Endothelial cell (in vitro differentiated cells): ENCODE measurements around the gene DOC2B. TPM values are rescaled to one million over a fixed set of nuclear protein-coding genes. Genes with fewer than 3 reads are reported as not detected.
A peak's percentile ranks its signal among the peaks of the same experiment; 100 is the strongest.
"Not testable (repeated sequence)": the region's sequence is repeated elsewhere in the genome, so short reads cannot be mapped to it uniquely, and the experiment has no call there.

Source experiments
- DNase-seq: peaks from one replicate; pipeline ENCODE4 v3.0.0; 2021; ENCODE audit warnings: low spot score
- H3K27ac Mint-ChIP-seq: one replicate; pipeline ENCODE4 v1.8.0; 2021; ENCODE audit warnings: mixed read lengths, inconsistent platforms; ENCODE audit not compliant: unreplicated experiment
- H3K27me3 Mint-ChIP-seq: one replicate; pipeline ENCODE4 v1.8.0; 2021; ENCODE audit warnings: mild to moderate bottlenecking, moderate library complexity, mixed read lengths, inconsistent platforms; ENCODE audit not compliant: unreplicated experiment
- H3K36me3 Mint-ChIP-seq: one replicate; pipeline ENCODE4 v1.8.0; 2021; ENCODE audit warnings: mild to moderate bottlenecking, low read depth, mixed read lengths, inconsistent platforms; ENCODE audit not compliant: unreplicated experiment
- H3K4me1 Mint-ChIP-seq: one replicate; pipeline ENCODE4 v1.8.0; 2021; ENCODE audit warnings: mild to moderate bottlenecking, mixed read lengths, inconsistent platforms; ENCODE audit not compliant: unreplicated experiment
- H3K4me3 Mint-ChIP-seq: one replicate; pipeline ENCODE4 v1.8.0; 2021; ENCODE audit warnings: mild to moderate bottlenecking, mixed read lengths, inconsistent platforms; ENCODE audit not compliant: unreplicated experiment
- H3K9me3 Mint-ChIP-seq: one replicate; pipeline ENCODE4 v1.8.0; 2021; ENCODE audit warnings: mixed read lengths, inconsistent platforms; ENCODE audit not compliant: unreplicated experiment
- CTCF ChIP-seq: fragments of 200-600 bp; sonication (generic); IDR thresholded peaks from one replicate; pipeline ENCODE4 v1.5.0; 2021; ENCODE audit warnings: antibody characterized with exemption; ENCODE audit not compliant: unreplicated experiment
- total RNA-seq: library from RNA; stranded (reverse); fragmentation: NEBNext Ultra II Directional; extraction: Animal tissue kit (Norgen Biotek cat#: 25700); gene quantifications from one replicate; pipeline ENCODE4 v1.2.1, GENCODE V29; 2021; ENCODE audit not compliant: unreplicated experiment

Gene DOC2B
- total RNA-seq, 1 donor from 2014 or later: 0.33 TPM

DNA sequence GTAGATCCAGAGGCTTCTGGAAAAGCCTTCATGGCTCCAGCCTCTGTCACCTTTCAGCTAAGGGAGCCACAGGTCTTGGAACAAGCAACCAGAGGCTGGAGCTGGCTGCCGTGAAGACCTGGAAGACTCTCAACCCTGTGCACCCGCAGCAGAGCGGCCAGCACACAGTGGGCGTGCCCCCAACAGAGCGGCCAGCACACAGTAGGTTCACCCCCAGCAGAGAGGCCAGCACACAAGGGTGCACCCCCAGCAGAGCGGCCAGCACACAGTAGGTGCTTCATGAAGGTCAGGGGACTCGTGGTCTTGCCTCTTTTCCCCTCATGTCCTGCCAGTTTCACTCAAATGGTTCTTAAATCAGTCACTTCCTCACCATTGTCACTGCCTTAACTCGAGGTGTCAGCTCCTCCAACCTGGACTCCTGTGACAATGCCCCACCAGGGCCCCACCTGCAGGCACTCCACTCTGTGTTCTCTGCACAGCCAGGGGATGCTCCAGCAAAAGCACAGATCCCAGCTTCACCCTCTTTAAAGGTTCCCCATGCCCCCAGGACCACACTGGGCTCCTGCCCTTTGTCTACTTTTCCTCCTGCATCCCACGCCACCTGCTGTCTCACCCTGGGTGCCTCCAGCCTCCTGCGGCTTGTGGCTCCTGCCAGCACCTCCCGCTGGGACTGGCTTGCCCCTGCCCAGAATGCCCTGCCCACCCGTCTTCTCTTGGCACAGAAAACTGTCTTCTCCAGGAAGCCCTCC lies 42.4 kb upstream of the DOC2B start:
- no peak for DNase-seq
- H3K27ac Mint-ChIP-seq: no peak overlapping the region
- peaks cover 3% of the 10 kb centered on the region for H3K4me1 Mint-ChIP-seq
- peaks cover 3% of the 10 kb centered on the region for H3K27me3 Mint-ChIP-seq
- no peaks in the 10 kb centered on the region for H3K9me3 Mint-ChIP-seq
- peak overlapping the region; percentile 51 for H3K4me3 Mint-ChIP-seq
- no peak for TF ChIP-seq CTCF
- no peaks in the 10 kb centered on the region for H3K36me3 Mint-ChIP-seq

- peaks cover 3% of the 10 kb centered on the region for H3K4me1 Mint-ChIP-seq
- no peak for TF ChIP-seq CTCF
- H3K27me3 Mint-ChIP-seq: peaks cover 3% of the 10 kb centered on the region
- no peak for DNase-seq
- no peaks in the 10 kb centered on the region for H3K36me3 Mint-ChIP-seq
- H3K4me3 Mint-ChIP-seq: no peak overlapping the region
- H3K9me3 Mint-ChIP-seq: no peaks in the 10 kb centered on the region
- no peak overlapping the region for H3K27ac Mint-ChIP-seq
Observed at GRCh38 chr17:222172-222571, 40.7 kb upstream of the DOC2B start.

DNA sequence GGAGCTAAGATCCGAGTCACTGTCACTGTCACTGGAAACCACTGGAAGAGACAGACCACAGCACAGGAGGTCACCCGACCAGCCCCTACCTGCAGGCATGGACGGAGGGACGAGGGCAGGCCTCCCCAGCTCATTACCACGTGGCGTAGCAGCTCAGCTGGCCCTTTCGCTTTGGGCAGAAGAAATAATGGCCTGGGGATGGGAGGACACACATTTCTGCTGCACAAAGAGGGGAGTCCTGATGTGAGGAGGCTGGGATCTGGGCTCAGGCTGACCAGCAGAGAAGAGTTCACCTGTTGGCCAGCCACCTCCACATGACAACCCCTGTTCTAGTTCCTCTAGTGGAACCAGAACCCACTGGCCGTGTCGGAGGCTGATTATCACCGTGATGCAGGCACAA lies 38.2 kb upstream of the DOC2B start:
- no peaks in the 10 kb centered on the region for H3K9me3 Mint-ChIP-seq
- H3K27me3 Mint-ChIP-seq: peaks cover 2% of the 10 kb centered on the region
- H3K4me3 Mint-ChIP-seq: no peak overlapping the region
- DNase-seq: no peak
- H3K27ac Mint-ChIP-seq: no peak overlapping the region
- TF ChIP-seq CTCF: no peak
- H3K36me3 Mint-ChIP-seq: no peaks in the 10 kb centered on the region
- H3K4me1 Mint-ChIP-seq: peaks cover 8% of the 10 kb centered on the region

DNA sequence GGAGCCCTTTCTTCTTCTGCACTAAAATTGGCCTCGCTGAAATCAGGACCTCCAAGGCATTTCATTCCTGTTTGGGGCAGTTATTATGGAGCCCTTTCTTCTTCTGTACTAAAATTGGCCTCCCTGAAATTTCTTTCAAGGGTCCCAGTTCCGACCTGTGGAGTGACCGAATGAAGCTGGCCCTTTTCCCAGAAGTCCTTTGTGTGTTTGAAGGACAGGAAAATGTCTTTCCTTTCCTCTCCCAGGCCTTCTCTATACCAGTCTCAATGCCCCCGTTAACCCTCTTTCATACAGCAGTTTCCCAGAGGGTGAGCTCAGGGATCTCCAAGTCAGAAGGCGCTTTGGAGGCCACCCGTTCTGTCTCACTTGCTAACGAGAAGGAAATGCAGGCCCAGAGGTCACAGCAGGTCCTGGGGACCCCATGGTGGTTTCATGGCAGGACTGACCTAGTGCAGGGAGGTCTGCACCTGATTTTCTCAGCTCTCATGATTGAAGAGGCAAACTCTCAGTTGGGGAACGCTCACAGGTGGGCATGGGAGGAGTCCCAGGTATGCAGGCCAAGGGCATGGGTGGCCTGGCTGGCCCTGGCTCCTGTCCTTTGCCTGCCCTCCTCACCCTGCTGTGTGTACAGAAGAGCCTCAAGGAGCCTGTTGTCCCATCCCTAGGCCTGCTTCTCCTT lies 37.1 kb upstream of the DOC2B start:
- H3K4me3 Mint-ChIP-seq: no peak overlapping the region
- H3K27me3 Mint-ChIP-seq: peaks cover 4% of the 10 kb centered on the region
- no peak for TF ChIP-seq CTCF
- H3K4me1 Mint-ChIP-seq: peaks cover 8% of the 10 kb centered on the region
- DNase-seq: no peak
- H3K27ac Mint-ChIP-seq: no peak overlapping the region
- no peaks in the 10 kb centered on the region for H3K9me3 Mint-ChIP-seq
- no peaks in the 10 kb centered on the region for H3K36me3 Mint-ChIP-seq

DNA sequence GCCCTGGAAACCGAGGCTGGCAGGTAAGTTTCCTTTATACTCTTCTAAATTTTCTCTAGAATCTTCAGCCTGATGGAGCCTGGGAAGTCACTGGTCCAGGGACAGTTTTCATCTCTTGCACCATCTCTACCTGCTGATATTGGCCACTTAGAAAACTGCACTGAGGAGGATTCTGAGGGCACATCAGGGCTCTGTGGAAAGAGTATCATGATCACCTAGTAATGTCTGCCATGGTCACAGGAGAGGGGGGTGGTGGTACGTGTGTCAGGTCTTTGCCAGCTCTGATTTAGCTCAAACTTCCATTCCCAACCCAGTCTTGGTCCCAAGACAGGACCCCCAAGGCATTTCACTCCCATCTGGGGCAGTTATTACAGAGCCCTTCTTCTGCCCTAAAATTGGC lies 35.2 kb upstream of the DOC2B start:
- peaks cover 6% of the 10 kb centered on the region for H3K36me3 Mint-ChIP-seq
- H3K4me3 Mint-ChIP-seq: no peak overlapping the region
- H3K27ac Mint-ChIP-seq: no peak overlapping the region
- H3K27me3 Mint-ChIP-seq: peaks cover 4% of the 10 kb centered on the region
- TF ChIP-seq CTCF: no peak
- no peak for DNase-seq
- H3K9me3 Mint-ChIP-seq: no peaks in the 10 kb centered on the region
- H3K4me1 Mint-ChIP-seq: peaks cover 8% of the 10 kb centered on the region

DNA sequence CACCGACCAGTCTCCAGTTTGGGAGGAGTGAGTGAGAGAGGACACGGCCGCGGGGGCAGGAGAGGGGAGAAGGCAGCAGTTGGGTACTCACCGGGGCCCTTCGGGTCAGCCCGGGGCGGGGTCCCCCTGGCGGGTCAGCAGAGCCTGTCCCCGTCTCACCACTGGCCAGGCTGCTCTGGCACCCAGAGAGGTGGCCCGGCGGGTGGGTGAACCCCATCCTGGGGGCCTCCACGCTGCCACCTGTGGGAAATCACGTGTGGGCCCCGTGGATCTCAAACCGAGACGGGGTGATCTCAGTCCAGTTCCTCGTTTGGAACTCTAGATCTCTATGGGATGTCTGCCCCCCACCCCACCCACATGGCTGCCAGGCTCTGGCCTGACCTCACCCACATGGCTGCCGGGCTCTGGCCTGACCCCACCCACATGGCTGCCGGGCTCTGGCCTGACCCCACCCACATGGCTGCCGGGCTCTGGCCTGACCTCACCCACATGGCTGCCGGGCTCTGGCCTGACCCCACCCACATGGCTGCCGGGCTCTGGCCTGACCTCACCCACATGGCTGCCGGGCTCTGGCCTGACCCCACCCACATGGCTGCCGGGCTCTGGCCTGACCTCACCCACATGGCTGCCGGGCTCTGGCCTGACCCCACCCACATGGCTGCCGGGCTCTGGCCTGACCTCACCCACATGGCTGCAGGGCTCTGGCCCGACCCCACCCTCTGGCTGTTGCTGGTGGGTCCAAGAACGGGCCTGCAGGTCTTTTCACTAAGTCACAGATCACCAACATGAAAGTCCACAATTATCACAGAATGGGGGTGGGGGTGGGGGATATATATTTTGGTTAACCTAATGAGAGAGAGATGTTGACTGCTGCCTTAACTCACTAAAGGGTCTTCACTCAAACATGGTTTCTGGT lies 34.4 kb upstream of the DOC2B start:
- DNase-seq, H3K27me3 Mint-ChIP-seq, H3K36me3 Mint-ChIP-seq, H3K27ac Mint-ChIP-seq, H3K9me3 Mint-ChIP-seq, H3K4me1 Mint-ChIP-seq: not testable (repeated sequence)
- H3K4me3 Mint-ChIP-seq: peak overlapping the region; percentile 80
